Esophagus squamous epithelium (tissue), 4 donors: ENCODE results near the gene LARP1B.

Experiments used
- CTCF ChIP-seq, 6 experiments: fragments of 450-650 bp in 4 of 6; fragments of 200-600 bp in 2 of 6; sonication (generic) in 2 of 6; IDR thresholded peaks; one replicate each; pipeline ENCODE4 v1.5.1; 2016 to 2019; ENCODE audit warnings: antibody characterized with exemption in 6 of 6, mild to moderate bottlenecking in 4 of 6, moderate library complexity in 4 of 6
- POLR2A ChIP-seq, 4 donors: fragments of 450-650 bp; IDR thresholded peaks; one replicate each; pipeline ENCODE4 v1.6.1; 2017; ENCODE audit warnings: antibody characterized with exemption in 4 of 4, mild to moderate bottlenecking in 4 of 4, moderate library complexity in 3 of 4

GRCh38 chr4:128107766-128108165 lies 46.7 kb downstream of the LARP1B start:
- TF ChIP-seq CTCF (IDR thresholded peaks at IDR 0.05) (no peak), POLR2A (IDR thresholded peaks at IDR 0.05) (no peak)
